ENCODE data around the gene DENND1A. TPM values are rescaled to one million over a fixed set of nuclear protein-coding genes. Genes with fewer than 3 reads are reported as not detected.

DENND1A gene
- total RNA-seq, 1 experiment from 2014 or later = 42.5 TPM

DNA sequence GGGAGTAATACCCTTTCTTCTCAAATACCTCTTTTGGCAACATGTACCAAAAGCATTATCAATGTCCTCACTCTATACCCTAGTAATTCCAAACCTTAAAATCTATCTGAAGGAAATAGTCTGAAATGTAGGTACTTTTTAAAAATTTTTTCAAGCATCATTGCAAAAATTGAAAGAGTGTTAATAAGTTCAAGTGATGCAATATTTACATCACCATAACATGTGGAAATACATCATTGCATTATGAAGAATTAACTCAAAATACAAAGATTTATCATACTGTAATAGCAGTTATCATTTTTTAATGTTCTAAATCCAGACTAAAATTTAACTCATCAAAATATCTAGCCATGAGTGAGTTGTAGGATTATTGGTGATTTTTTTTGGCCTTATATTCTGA, 123.1 kb downstream of the DENND1A start:
- POLR2A ChIA-PET = no interaction called here
- Mint-ChIP-seq H3K27ac (ENCODE audit: low read depth, unreplicated experiment) (no peak overlapping the region), H3K4me1 (ENCODE audit: insufficient read depth, unreplicated experiment) (peaks cover 6% of the 10 kb centered on the region), H3K36me3 (ENCODE audit: insufficient read depth, unreplicated experiment) (peaks cover 5% of the 10 kb centered on the region), H3K4me3 (ENCODE audit: unreplicated experiment) (no peak overlapping the region), H3K27me3 (ENCODE audit: insufficient read depth, unreplicated experiment) (no peaks in the 10 kb centered on the region), H3K9me3 (ENCODE audit: unreplicated experiment) (no peaks in the 10 kb centered on the region)
- CTCF ChIA-PET = no interaction called here
- TF ChIP-seq, protein P1, sequence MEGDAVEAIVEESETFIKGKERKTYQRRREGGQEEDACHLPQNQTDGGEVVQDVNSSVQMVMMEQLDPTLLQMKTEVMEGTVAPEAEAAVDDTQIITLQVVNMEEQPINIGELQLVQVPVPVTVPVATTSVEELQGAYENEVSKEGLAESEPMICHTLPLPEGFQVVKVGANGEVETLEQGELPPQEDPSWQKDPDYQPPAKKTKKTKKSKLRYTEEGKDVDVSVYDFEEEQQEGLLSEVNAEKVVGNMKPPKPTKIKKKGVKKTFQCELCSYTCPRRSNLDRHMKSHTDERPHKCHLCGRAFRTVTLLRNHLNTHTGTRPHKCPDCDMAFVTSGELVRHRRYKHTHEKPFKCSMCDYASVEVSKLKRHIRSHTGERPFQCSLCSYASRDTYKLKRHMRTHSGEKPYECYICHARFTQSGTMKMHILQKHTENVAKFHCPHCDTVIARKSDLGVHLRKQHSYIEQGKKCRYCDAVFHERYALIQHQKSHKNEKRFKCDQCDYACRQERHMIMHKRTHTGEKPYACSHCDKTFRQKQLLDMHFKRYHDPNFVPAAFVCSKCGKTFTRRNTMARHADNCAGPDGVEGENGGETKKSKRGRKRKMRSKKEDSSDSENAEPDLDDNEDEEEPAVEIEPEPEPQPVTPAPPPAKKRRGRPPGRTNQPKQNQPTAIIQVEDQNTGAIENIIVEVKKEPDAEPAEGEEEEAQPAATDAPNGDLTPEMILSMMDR (IDR thresholded peaks at IDR 0.05; ENCODE audit: unreplicated experiment) = no peak
- intact Hi-C loops (cut with micrococcal nuclease) = no loop called here
- DNase-seq (ENCODE audit: unreplicated experiment) = no peak
- no TSS peak for BruUV-seq (replicated peaks)

DNA sequence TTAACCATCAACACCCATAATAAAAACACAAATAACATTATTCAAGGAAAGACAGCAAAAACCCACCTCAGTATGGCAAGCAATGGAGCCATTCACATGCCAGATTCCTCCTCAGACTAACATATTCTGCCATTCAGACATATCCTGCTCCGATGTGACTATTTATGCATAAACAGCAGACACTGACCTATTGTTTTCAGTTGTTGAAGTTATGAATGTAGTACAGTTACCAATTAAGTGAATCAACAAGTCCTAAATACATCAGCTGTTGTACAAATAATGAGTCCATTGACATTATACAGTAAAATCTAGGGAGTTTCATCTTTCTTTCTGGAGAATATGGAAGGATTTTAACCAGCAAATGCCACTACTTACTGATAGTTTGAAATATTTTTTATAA, 131.7 kb downstream of the DENND1A start:
- Mint-ChIP-seq H3K4me1 (ENCODE audit: insufficient read depth, unreplicated experiment) (peaks cover 6% of the 10 kb centered on the region), H3K27ac (ENCODE audit: low read depth, unreplicated experiment) (no peak overlapping the region), H3K9me3 (ENCODE audit: unreplicated experiment) (no peaks in the 10 kb centered on the region), H3K4me3 (ENCODE audit: unreplicated experiment) (no peak overlapping the region), H3K36me3 (ENCODE audit: insufficient read depth, unreplicated experiment) (no peaks in the 10 kb centered on the region), H3K27me3 (ENCODE audit: insufficient read depth, unreplicated experiment) (no peaks in the 10 kb centered on the region)
- ChIA-PET POLR2A (no interaction called here), CTCF (no interaction called here)
- no peak for DNase-seq (ENCODE audit: unreplicated experiment)
- BruUV-seq (replicated peaks) = no TSS peak
- TF ChIP-seq, protein P1 (IDR thresholded peaks at IDR 0.05; ENCODE audit: unreplicated experiment) = no peak
- intact Hi-C loops (cut with micrococcal nuclease) = no loop called here

DNA sequence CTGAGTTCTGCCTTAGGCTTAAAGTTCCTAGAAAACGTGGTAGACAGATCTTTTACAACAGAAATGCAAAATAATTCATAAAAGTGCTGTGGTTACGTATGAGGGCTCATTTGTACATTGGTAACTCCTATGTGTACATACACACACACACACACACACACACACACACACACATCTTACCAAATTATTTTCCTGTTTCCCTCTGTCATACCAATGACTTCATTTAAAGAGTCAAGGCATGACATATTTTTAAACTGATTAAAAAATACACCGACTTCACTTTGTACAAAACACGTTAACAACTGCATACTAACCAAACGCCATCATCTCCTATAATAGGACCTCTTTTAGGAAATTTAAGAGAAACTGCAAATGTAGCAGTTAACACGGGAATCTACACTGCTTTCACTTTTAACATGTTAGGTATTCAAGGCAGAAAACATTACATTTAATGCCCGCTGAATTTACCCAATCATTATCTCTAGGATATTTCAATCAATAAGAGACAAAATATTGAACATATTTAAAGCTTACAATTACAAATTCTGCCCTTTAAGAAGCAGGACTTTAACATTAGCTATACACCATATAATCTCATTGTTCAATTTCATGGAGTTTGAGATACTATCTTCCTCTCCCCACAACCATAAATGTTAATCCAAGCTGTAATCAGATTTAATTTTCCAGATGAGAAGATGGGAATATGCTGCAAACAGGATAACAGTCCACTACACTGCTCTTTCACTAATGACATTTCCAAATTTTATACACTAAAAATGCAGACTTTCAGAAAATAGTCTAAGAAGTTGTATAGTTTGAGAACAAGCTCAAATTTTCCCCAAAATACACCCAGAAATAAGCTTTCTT, 133.1 kb downstream of the DENND1A start:
- H3K36me3 Mint-ChIP-seq (ENCODE audit: insufficient read depth, unreplicated experiment) = no peaks in the 10 kb centered on the region
- CTCF ChIA-PET = no interaction called here

DNA sequence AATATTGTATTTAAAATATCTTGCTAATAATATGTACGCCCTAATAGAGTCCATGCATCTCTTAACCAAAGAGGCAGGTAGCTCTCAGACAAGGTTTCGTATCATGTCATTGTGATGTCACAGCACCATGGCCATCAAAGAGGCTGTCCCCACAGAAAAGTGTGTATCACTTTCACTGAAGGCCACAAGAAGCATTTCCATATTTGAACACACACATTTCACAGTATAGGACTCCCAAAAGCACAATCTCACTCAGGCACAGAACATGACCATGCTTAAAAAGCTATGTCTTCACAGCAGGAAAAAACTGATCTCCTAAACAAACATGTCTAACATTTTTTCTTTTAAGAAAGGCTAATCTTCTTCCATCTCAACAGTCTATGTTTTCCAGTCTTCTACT, 133.8 kb downstream of the DENND1A start:
- H3K27ac Mint-ChIP-seq (ENCODE audit: low read depth, unreplicated experiment) = no peak overlapping the region
- POLR2A ChIA-PET = no interaction called here

More for the DNA sequence above, 133.1 kb downstream of the DENND1A start:
- H3K9me3 Mint-ChIP-seq (ENCODE audit: unreplicated experiment) = no peaks in the 10 kb centered on the region
- no peaks in the 10 kb centered on the region for H3K27me3 Mint-ChIP-seq (ENCODE audit: insufficient read depth, unreplicated experiment)
- DNase-seq (ENCODE audit: unreplicated experiment) = no peak
- no peak overlapping the region for H3K27ac Mint-ChIP-seq (ENCODE audit: low read depth, unreplicated experiment)
- no peak overlapping the region for H3K4me3 Mint-ChIP-seq (ENCODE audit: unreplicated experiment)
- intact Hi-C loops (cut with micrococcal nuclease) = no loop called here
- POLR2A ChIA-PET = interaction anchor here (0.6 kb wide), 1 partner anchor 323 kb away, joined by 3 read pairs; no protein-coding TSS in a partner anchor
- no TSS peak for BruUV-seq (replicated peaks)
- H3K4me1 Mint-ChIP-seq (ENCODE audit: insufficient read depth, unreplicated experiment) = peaks cover 6% of the 10 kb centered on the region
- TF ChIP-seq, protein P1 (IDR thresholded peaks at IDR 0.05; ENCODE audit: unreplicated experiment) = no peak

More for the DNA sequence above, 133.8 kb downstream of the DENND1A start:
- CTCF ChIA-PET = no interaction called here
- Mint-ChIP-seq H3K27me3 (ENCODE audit: insufficient read depth, unreplicated experiment) (no peaks in the 10 kb centered on the region), H3K4me3 (ENCODE audit: unreplicated experiment) (no peak overlapping the region), H3K36me3 (ENCODE audit: insufficient read depth, unreplicated experiment) (no peaks in the 10 kb centered on the region), H3K4me1 (ENCODE audit: insufficient read depth, unreplicated experiment) (peaks cover 6% of the 10 kb centered on the region), H3K9me3 (ENCODE audit: unreplicated experiment) (no peaks in the 10 kb centered on the region)
- TF ChIP-seq, protein P1 (IDR thresholded peaks at IDR 0.05; ENCODE audit: unreplicated experiment) = no peak
- no peak for DNase-seq (ENCODE audit: unreplicated experiment)
- no TSS peak for BruUV-seq (replicated peaks)
- intact Hi-C loops (cut with micrococcal nuclease) = no loop called here
